ENCODE results near the gene PIGK. TPM values are rescaled to one million over a fixed set of nuclear protein-coding genes. Genes with fewer than 3 reads are reported as not detected.

The PIGK gene
- total RNA-seq, 1 experiment from 2014 or later: 23.3 TPM

- TF ChIP-seq YY1 (IDR thresholded peaks at IDR 0.05; ENCODE audit: extremely low read depth, insufficient replicate concordance, low read depth, low read length) (no peak), CEBPB (IDR thresholded peaks at IDR 0.05; ENCODE audit: low read depth) (no peak), SIN3A (IDR thresholded peaks at IDR 0.05; ENCODE audit: low read depth) (no peak), POLR2A (IDR thresholded peaks at IDR 0.05; ENCODE audit: borderline replicate concordance, extremely low read depth, insufficient read depth, insufficient read length) (no peak), ZNF274 (IDR thresholded peaks at IDR 0.05; ENCODE audit: low read depth, low read length) (no peak), CBX3 (IDR thresholded peaks at IDR 0.05; ENCODE audit: low read depth) (no peak), REST (IDR thresholded peaks at IDR 0.05; ENCODE audit: low read depth) (no peak), EZH2phosphoT487 (IDR thresholded peaks at IDR 0.05; ENCODE audit: borderline replicate concordance) (no peak)
- TF ChIP-seq, protein P1, sequence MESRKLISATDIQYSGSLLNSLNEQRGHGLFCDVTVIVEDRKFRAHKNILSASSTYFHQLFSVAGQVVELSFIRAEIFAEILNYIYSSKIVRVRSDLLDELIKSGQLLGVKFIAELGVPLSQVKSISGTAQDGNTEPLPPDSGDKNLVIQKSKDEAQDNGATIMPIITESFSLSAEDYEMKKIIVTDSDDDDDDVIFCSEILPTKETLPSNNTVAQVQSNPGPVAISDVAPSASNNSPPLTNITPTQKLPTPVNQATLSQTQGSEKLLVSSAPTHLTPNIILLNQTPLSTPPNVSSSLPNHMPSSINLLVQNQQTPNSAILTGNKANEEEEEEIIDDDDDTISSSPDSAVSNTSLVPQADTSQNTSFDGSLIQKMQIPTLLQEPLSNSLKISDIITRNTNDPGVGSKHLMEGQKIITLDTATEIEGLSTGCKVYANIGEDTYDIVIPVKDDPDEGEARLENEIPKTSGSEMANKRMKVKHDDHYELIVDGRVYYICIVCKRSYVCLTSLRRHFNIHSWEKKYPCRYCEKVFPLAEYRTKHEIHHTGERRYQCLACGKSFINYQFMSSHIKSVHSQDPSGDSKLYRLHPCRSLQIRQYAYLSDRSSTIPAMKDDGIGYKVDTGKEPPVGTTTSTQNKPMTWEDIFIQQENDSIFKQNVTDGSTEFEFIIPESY (IDR thresholded peaks at IDR 0.05; ENCODE audit: extremely low read depth, insufficient replicate concordance, low read length): no peak
- CTCF ChIA-PET: no interaction called here
These were observed 25.3 kb downstream of the PIGK start for GRCh38 chr1:77193951-77194350.

More at GRCh38 chr1:77193951-77194350, 25.3 kb downstream of the PIGK start:
- Histone ChIP-seq H3K4me2 (ENCODE audit: low read length) (no peak overlapping the region), H3K4me1 (ENCODE audit: control insufficient read depth in 1 of 2, insufficient read depth in 2 of 2, low read length in 2 of 2) (peaks cover 0 to 6% of the 10 kb centered on the region in 2 experiments; a peak in 1 of 4 replicates), H4K20me1 (ENCODE audit: insufficient read depth) (no peaks in the 10 kb centered on the region), H2AFZ (ENCODE audit: low read depth, low read length, poor library complexity, severe bottlenecking) (no peak overlapping the region), H3K79me2 (ENCODE audit: insufficient read depth, low read length) (no peaks in the 10 kb centered on the region), H3K4me3 (replicated peaks in 1 of 2; ENCODE audit: low read depth in 1 of 2, low read length in 2 of 2) (no peak overlapping the region), H3K9me3 (ENCODE audit: control insufficient read depth in 1 of 2, insufficient read depth in 1 of 2, low read depth in 1 of 2, low read length in 2 of 2) (no peaks in the 10 kb centered on the region), H3K9ac (ENCODE audit: low read length) (no peak overlapping the region), H3K9me2 (ENCODE audit: insufficient read depth) (no peaks in the 10 kb centered on the region), H3K27ac (ENCODE audit: low read depth, low read length) (no peak overlapping the region), H3K27me3 (ENCODE audit: insufficient read depth, low read length) (no peaks in the 10 kb centered on the region), H3K36me3 (ENCODE audit: control insufficient read depth in 1 of 2, insufficient read depth in 2 of 2, low read length in 2 of 2) (no peaks in the 10 kb centered on the region)
- intact Hi-C loops (cut with micrococcal nuclease): no loop called here
- no peak for ATAC-seq
- no peak for DNase-seq (ENCODE audit: low read depth, low spot score)
- POLR2A ChIA-PET: no interaction called here
- no TSS peak for BruUV-seq (replicated peaks)
- RAD21 ChIA-PET (ENCODE audit: low non-redundant PET in 1 of 2, low total read pairs in 2 of 2, uncharacterized antibody in 2 of 2, unreplicated experiment in 2 of 2): no interaction called here

Measured in HCT116 (cell line).